Activated CD8-positive, alpha-beta T cell treated with anti-CD3 and anti-CD28 coated beads for 36 hours (primary cell): ENCODE data around the gene CES5A. TPM values are rescaled to one million over a fixed set of nuclear protein-coding genes. Genes with fewer than 3 reads are reported as not detected.

Experiments used
- ATAC-seq: fragments of 200-7000 bp; cut with Tn5 transposase; one replicate; pipeline ENCODE4 v1.10.0; 2021; ENCODE audit warnings: mild to moderate bottlenecking, moderate library complexity
- CTCF ChIA-PET: fragments of 350-600 bp; sonication (Branson Sonifier 250); formaldehyde crosslinking; loops from one replicate; lab custom pipeline; 2021; ENCODE audit warnings: antibody characterized with exemption; lab: Charles Lee
- POLR2A ChIA-PET: fragments of 350-600 bp; sonication (Branson Sonifier 250); formaldehyde crosslinking; loops from one replicate; lab custom pipeline; 2021; ENCODE audit warnings: antibody characterized with exemption; lab: Charles Lee
- DNase-seq: peaks from one replicate; pipeline ENCODE4 v3.0.0-alpha.2; 2020
- H3K27ac Mint-ChIP-seq: one replicate; pipeline ENCODE4 v1.8.0; 2021; ENCODE audit warnings: mild to moderate bottlenecking, mixed read lengths
- H3K27me3 Mint-ChIP-seq: one replicate; pipeline ENCODE4 v1.8.0; 2021; ENCODE audit warnings: mixed read lengths
- H3K36me3 Mint-ChIP-seq: one replicate; pipeline ENCODE4 v1.8.0; 2021; ENCODE audit warnings: low read depth, mixed read lengths
- H3K4me1 Mint-ChIP-seq: one replicate; pipeline ENCODE4 v1.8.0; 2021; ENCODE audit warnings: low read depth, mixed read lengths
- H3K4me3 Mint-ChIP-seq: one replicate; pipeline ENCODE4 v1.8.0; 2021; ENCODE audit warnings: mild to moderate bottlenecking, moderate library complexity, mixed read lengths
- H3K9me3 Mint-ChIP-seq: one replicate; pipeline ENCODE4 v1.8.0; 2021; ENCODE audit warnings: mixed read lengths
- intact Hi-C: fragments of 100-400 bp; cut with micrococcal nuclease; formaldehyde crosslinking; loops from one replicate; pipeline ENCODE4 v1.10.0; 2022
- total RNA-seq, 2 experiments: library from RNA; stranded (reverse); gene quantifications; one replicate each; pipeline ENCODE4 v1.2.3, GENCODE V29; 2021
- TF ChIP-seq, protein P1 (sequence below): fragments of 200-600 bp; IDR thresholded peaks from one replicate; pipeline ENCODE4 v1.8.0; 2022; ENCODE audit warnings: antibody characterized with exemption, mild to moderate bottlenecking

CES5A gene, protein sequence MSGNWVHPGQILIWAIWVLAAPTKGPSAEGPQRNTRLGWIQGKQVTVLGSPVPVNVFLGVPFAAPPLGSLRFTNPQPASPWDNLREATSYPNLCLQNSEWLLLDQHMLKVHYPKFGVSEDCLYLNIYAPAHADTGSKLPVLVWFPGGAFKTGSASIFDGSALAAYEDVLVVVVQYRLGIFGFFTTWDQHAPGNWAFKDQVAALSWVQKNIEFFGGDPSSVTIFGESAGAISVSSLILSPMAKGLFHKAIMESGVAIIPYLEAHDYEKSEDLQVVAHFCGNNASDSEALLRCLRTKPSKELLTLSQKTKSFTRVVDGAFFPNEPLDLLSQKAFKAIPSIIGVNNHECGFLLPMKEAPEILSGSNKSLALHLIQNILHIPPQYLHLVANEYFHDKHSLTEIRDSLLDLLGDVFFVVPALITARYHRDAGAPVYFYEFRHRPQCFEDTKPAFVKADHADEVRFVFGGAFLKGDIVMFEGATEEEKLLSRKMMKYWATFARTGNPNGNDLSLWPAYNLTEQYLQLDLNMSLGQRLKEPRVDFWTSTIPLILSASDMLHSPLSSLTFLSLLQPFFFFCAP
- total RNA-seq: not detected

DNA sequence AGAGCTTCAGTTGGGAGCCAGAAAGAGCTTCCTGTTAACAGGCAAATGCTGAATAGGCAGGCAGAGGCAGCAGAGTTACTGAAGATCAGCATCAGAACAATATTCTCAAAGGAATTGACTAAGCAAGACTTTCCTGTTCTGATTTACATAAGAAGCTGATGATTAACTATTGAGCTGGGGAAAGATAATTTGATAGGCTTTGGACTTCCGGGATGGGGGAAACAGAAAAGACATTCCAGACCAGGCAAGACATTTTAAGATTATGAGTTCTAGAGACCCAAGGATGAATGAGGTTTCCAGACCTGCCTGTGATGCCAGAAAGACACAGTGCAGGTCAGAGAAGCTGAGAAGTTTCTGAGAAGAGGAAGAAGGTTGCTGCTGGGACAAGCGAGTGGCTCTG lies at the start of gene CES5A:
Gene CES5A (minus strand): TSS at position 101 of the 400 bp plus-strand sequence. CDS start 152 bp downstream, outside the sequence.
- DNase-seq (no peak), ATAC-seq (no peak)
- ChIA-PET POLR2A (no interaction called here), CTCF (interaction anchor here (1.6 kb wide), 1 partner anchor 410 kb away, joined by 4 read pairs; no protein-coding TSS in a partner anchor)
- intact Hi-C loops: no loop called here
- no peak within 1 kb of the TSS for H3K27ac Mint-ChIP-seq
- peaks cover 3% of the 10 kb centered on the region for H3K9me3 Mint-ChIP-seq
- peaks cover 2% of the 10 kb centered on the region for H3K27me3 Mint-ChIP-seq
- no peaks in the 10 kb centered on the region for H3K36me3 Mint-ChIP-seq
- H3K4me1 Mint-ChIP-seq: no peaks in the 10 kb centered on the region
- TF ChIP-seq, protein P1, sequence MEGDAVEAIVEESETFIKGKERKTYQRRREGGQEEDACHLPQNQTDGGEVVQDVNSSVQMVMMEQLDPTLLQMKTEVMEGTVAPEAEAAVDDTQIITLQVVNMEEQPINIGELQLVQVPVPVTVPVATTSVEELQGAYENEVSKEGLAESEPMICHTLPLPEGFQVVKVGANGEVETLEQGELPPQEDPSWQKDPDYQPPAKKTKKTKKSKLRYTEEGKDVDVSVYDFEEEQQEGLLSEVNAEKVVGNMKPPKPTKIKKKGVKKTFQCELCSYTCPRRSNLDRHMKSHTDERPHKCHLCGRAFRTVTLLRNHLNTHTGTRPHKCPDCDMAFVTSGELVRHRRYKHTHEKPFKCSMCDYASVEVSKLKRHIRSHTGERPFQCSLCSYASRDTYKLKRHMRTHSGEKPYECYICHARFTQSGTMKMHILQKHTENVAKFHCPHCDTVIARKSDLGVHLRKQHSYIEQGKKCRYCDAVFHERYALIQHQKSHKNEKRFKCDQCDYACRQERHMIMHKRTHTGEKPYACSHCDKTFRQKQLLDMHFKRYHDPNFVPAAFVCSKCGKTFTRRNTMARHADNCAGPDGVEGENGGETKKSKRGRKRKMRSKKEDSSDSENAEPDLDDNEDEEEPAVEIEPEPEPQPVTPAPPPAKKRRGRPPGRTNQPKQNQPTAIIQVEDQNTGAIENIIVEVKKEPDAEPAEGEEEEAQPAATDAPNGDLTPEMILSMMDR: no peak
- no peak within 1 kb of the TSS for H3K4me3 Mint-ChIP-seq

DNA sequence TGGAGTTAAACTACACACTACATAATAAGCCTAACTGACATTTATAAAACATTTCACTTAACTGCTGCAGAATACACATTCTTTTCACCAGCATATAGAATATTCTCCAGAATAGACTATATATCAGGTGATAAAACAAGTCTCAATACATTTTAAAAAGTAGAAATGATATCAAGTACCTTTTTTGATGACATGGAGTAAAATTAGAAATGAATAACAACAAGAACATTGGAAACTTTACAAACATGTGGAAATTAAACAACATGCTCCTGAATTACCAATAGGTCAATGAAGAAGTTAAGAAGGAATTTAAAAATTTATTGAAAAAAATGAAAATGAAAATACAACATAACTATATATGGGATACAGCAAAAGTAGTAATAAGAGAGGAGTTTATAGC lies 47.5 kb upstream of the CES5A start:
- intact Hi-C loops: no loop called here
- ChIA-PET POLR2A (no interaction called here), CTCF (no interaction called here)
- no peaks in the 10 kb centered on the region for H3K4me1 Mint-ChIP-seq
- no peaks in the 10 kb centered on the region for H3K9me3 Mint-ChIP-seq
- H3K4me3 Mint-ChIP-seq: no peak overlapping the region
- peaks cover 24% of the 10 kb centered on the region for H3K27me3 Mint-ChIP-seq
- ATAC-seq: no peak
- H3K36me3 Mint-ChIP-seq: no peaks in the 10 kb centered on the region
- no peak for DNase-seq
- TF ChIP-seq, protein P1: no peak
- no peak overlapping the region for H3K27ac Mint-ChIP-seq

DNA sequence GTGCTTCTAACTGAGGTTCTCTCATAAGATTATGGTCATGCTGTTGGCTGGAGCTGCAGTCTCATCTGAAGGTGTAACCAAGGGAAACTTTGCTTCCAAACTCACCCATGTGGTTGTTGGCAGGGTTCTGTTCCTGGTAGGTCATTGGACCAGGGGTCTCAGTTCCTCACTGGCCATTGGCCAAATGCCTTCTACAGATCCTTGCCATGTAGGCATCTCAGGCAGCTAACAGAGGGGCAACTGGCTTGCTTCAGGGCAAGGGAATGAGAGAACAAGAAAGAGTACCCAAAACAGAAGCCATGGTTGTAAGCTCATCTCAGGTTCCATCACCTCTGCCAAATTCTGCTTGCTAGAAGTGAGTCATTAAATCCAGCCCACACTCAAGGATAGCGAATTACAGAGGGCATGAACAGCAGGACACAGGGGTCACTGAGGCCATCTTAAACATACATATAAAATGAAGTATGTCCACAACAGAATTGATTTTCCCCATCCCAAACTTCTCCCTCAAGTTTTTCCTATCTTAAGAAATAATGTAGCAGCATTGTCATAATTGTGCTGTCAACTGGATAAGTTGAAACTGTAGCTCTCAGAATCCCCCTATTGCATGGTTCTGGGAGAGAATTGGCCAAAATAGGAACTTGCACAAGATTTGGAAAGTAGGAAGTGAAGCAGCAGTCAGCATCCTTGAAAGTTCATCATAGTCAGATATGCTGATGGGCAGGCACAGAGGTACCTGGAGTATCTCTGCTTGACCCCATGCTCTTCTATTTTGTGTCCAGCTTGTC lies 42.4 kb upstream of the CES5A start:
- Mint-ChIP-seq H3K27ac (no peak overlapping the region), H3K36me3 (no peaks in the 10 kb centered on the region), H3K27me3 (peaks cover 18% of the 10 kb centered on the region), H3K4me1 (no peaks in the 10 kb centered on the region), H3K9me3 (no peaks in the 10 kb centered on the region), H3K4me3 (no peak overlapping the region)
- TF ChIP-seq, protein P1: no peak
- intact Hi-C loops: no loop called here
- ChIA-PET CTCF (no interaction called here), POLR2A (interaction anchor here (0.9 kb wide), 1 partner anchor 11 kb away, joined by 3 read pairs; no protein-coding TSS in a partner anchor)
- DNase-seq (no peak), ATAC-seq (no peak)

DNA sequence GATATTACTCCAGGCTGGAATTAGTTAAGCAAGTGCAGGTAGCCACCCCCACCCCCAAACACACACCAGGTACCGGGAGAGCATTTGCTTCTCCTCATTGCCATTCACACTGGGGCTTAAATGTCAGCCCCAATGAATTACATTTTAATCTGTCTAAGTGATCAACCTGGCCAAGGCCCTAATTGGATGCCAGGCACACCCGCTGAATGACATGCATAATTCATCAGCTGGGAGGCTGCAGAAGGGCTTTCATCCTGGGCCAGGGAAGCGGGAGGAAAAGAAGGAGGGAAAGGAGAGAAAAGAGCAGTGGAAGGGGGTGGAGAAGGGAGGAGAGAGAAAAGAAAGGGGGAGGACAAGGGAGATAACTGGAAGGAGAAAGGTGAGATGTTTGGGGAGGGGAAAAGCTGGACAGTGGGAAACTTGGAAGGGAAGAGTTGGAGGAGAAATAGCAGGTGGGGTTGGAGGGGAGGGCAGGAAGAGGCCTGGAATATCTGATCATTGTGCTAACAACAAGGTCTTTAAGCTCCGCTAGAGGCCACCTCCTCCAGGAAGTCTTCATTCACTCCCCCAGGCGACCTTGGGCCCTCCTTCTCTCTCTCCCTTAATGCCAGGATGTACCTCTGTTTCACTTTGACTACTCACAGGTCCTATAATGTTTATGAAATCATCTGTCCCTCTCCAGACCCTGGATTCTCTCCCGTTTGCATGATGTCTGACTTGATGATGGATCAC lies 40.1 kb upstream of the CES5A start:
- ChIA-PET CTCF (no interaction called here), POLR2A (no interaction called here)
- Mint-ChIP-seq H3K4me3 (no peak overlapping the region), H3K27ac (no peak overlapping the region), H3K9me3 (peaks cover 2% of the 10 kb centered on the region), H3K4me1 (no peaks in the 10 kb centered on the region), H3K27me3 (peaks cover 6% of the 10 kb centered on the region), H3K36me3 (no peaks in the 10 kb centered on the region)
- intact Hi-C loops: no loop called here
- TF ChIP-seq, protein P1: no peak
- no peak for DNase-seq
- no peak for ATAC-seq
